ENCODE results near the gene ZNF839.

Gene ZNF839

GRCh38 chr14:102390064-102390855 lies 70.7 kb downstream of the ZNF839 start:
- no peak for DNase-seq

All from NCI-H2029 (cell line).